ENCODE data around the gene REEP6. TPM values are rescaled to one million over a fixed set of nuclear protein-coding genes. Genes with fewer than 3 reads are reported as not detected.

REEP6 gene
- total RNA-seq, 2 donors from 2014 or later = 5.0 to 6.4 TPM

DNA sequence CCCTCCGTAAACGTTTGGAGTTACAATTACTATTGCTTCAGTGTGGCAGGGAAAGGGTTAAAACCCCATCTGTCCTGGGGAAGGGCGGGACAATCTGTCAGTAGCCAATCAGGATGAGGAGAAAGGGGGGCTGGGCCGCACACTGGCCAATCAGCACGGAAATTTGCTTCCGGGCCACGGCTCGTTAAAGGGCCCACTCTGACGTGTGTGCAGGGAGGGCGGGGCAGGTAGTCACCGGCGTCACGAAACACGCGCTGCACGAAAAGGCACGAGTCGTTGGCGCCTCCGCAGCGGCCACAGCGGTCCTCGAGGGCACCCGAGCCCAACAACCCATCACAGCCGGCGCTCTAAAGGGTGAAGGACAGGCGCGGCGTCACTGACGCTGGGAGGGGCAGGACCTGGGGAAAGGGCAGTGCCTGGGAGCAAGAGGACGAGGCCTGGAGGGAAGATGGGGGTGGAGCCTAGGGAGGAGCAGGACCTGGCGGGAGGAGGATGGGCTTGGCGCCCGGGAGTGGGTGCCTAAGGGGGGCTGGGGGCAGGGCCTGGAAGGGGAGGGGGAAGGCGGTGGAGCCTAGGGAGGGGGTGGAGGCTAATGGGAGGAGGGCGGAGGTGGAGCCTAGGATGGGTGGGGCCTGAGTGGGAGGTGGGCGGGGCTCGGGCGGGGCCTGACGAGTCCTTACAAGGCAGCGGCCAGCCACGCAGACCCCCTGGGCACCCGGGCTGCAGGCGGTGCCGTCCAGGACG, 17.0 kb downstream of the REEP6 start:
- no peaks in the 10 kb centered on the region for H3K9me3 ChIP-seq
- TF ChIP-seq, protein P1, sequence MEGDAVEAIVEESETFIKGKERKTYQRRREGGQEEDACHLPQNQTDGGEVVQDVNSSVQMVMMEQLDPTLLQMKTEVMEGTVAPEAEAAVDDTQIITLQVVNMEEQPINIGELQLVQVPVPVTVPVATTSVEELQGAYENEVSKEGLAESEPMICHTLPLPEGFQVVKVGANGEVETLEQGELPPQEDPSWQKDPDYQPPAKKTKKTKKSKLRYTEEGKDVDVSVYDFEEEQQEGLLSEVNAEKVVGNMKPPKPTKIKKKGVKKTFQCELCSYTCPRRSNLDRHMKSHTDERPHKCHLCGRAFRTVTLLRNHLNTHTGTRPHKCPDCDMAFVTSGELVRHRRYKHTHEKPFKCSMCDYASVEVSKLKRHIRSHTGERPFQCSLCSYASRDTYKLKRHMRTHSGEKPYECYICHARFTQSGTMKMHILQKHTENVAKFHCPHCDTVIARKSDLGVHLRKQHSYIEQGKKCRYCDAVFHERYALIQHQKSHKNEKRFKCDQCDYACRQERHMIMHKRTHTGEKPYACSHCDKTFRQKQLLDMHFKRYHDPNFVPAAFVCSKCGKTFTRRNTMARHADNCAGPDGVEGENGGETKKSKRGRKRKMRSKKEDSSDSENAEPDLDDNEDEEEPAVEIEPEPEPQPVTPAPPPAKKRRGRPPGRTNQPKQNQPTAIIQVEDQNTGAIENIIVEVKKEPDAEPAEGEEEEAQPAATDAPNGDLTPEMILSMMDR (IDR thresholded peaks at IDR 0.05) = no peak
- no peaks in the 10 kb centered on the region for H3K36me3 ChIP-seq
- H3K27ac ChIP-seq = peak overlapping the region; percentile 69
- H3K4me3 ChIP-seq = peak overlapping the region; percentile 32
- intact Hi-C loops (cut with DNase I) = no loop called here
- H3K9ac ChIP-seq (ENCODE audit: low read depth in 2 of 2, low read length in 2 of 2) = peak overlapping the region in 1 of 2 donors; percentile 72
- peak; percentile 90 for DNase-seq
- H3K27me3 ChIP-seq = peaks cover 18% of the 10 kb centered on the region
- H3K4me1 ChIP-seq = peaks cover 7% of the 10 kb centered on the region

DNA sequence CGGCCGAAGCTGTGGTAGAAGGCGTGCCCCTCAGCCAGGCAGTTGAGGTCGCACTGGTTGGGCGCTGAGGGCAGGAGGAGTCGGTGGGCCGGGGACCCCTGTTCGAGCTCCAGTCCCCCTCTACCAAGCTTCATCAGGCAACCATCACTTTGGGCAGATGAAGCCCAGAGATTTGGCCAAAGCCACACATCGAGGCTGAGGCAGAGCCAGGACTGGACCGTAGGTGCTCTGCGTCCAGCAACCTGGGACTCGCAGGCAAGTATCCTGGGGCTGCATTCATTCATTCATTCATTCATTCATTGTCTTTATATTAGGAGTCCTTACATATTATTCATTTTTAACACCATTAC, 17.5 kb downstream of the REEP6 start:
- intact Hi-C loops (cut with DNase I) = no loop called here
- DNase-seq = no peak
- H3K4me3 ChIP-seq = peak overlapping the region; percentile 32
- no peaks in the 10 kb centered on the region for H3K9me3 ChIP-seq
- peaks cover 2% of the 10 kb centered on the region for H3K4me1 ChIP-seq
- peak overlapping the region in 1 of 2 donors; percentile 24 for H3K9ac ChIP-seq (ENCODE audit: low read depth in 2 of 2, low read length in 2 of 2)
- no peaks in the 10 kb centered on the region for H3K36me3 ChIP-seq
- TF ChIP-seq, protein P1 (IDR thresholded peaks at IDR 0.05) = no peak
- H3K27me3 ChIP-seq = peaks cover 13% of the 10 kb centered on the region
- no peak overlapping the region for H3K27ac ChIP-seq

DNA sequence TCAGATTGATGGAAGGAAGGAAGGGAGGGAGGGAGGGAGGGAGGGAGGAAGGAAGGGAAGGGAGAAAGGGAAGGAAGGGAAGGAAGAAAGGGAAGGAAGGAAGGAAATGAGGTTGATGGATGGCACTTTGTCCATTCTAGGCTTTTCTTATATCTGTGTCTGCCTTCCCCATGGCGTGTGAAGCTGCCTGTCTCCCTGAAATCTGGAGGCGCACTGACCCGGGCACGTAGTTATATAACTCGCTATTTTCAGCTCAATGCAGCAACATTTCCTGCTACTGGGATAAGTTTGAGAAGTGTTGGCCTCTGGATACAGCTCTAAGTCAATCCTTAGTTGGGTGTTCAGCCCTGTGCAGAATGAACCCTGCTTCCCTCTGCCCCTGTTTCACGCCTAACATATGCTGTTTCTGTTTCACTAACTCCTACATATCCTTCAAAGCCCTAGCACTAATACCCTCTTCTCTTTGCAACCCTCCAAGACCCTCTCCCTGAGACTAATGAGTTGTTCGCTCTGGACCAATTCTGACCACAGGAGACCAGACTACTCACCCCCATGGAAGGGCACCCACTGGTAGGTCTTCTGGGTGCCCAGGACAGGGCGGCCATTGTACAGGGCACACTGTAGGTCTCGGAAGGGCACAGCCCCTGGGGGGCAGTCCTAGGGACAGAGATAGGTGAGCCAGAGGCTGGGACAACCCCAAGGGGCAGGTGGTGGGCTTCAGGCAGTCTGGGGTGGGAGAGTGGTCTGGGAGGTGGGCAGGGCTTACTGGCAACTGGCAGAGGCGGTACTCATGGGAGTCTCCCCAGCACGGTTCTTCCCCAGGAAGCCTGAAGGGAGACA, 18.8 kb downstream of the REEP6 start:
- H3K9ac ChIP-seq (ENCODE audit: low read depth in 2 of 2, low read length in 2 of 2) = peak overlapping the region in 1 of 2 donors; percentile 34
- H3K4me1 ChIP-seq = no peaks in the 10 kb centered on the region
- H3K27me3 ChIP-seq = peaks cover 4% of the 10 kb centered on the region
- no peaks in the 10 kb centered on the region for H3K36me3 ChIP-seq
- TF ChIP-seq, protein P1 (IDR thresholded peaks at IDR 0.05) = no peak
- no peak for DNase-seq
- intact Hi-C loops (cut with DNase I) = loop anchor here (10.0 kb wide), 1 partner anchor 225 kb away; the partner anchor contains the start of gene EFNA2
- no peak overlapping the region for H3K4me3 ChIP-seq
- H3K27ac ChIP-seq = no peak overlapping the region
- H3K9me3 ChIP-seq = no peaks in the 10 kb centered on the region

DNA sequence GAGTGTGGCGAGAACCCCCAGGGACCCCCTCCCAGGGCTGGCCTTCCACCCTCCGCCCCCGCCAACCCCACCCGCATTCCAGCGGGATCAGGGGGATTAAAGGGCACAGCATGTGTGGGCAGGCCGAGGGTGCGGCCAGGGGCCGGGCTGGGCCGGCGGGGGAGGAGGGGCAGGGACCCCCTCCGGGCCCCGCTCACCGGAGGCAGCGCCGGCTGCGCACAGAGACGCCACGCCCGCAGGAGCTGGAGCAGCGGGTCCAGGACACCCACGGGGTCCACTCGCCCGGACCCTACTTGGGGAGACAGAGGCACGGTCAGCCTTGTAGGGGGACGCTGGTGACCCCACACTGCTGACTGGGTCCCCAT, 19.4 kb downstream of the REEP6 start:
- no peaks in the 10 kb centered on the region for H3K9me3 ChIP-seq
- H3K4me1 ChIP-seq = no peaks in the 10 kb centered on the region
- TF ChIP-seq, protein P1 (IDR thresholded peaks at IDR 0.05) = no peak
- peak overlapping the region in 1 of 2 donors; percentile 12 for H3K9ac ChIP-seq (ENCODE audit: low read depth in 2 of 2, low read length in 2 of 2)
- H3K4me3 ChIP-seq = no peak overlapping the region
- H3K27ac ChIP-seq = no peak overlapping the region
- no peaks in the 10 kb centered on the region for H3K36me3 ChIP-seq
- DNase-seq = no peak
- H3K27me3 ChIP-seq = peaks cover 4% of the 10 kb centered on the region
- intact Hi-C loops (cut with DNase I) = loop anchor here (10.0 kb wide), 1 partner anchor 226 kb away; the partner anchor contains the start of gene EFNA2

DNA sequence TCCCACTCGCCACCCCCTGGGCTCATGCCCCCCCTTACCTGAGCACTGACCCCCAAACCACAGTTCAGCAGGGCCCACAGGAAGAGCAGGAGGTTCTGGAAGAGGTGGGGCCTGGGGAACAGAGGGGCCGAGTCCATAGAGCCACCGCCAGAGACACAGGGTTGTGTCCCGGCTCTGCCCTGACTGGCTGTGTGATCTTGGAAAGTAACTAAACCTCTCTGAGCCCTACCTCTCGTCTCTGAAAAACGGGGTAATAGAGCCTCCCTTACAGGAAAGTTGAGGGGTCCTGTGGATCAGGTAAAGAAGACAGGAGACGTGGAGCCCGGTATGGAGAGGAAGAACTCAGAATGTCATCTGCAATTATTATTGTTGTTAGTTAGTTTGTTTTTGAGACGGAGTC, 19.8 kb downstream of the REEP6 start:
- no peaks in the 10 kb centered on the region for H3K9me3 ChIP-seq
- TF ChIP-seq, protein P1 (IDR thresholded peaks at IDR 0.05) = no peak
- no peak overlapping the region for H3K27ac ChIP-seq
- H3K27me3 ChIP-seq = peaks cover 4% of the 10 kb centered on the region
- DNase-seq = no peak
- no peaks in the 10 kb centered on the region for H3K4me1 ChIP-seq
- intact Hi-C loops (cut with DNase I) = loop anchor here (10.0 kb wide), 1 partner anchor 226 kb away; the partner anchor contains the start of gene EFNA2
- H3K36me3 ChIP-seq = no peaks in the 10 kb centered on the region
- no peak overlapping the region for H3K4me3 ChIP-seq
- H3K9ac ChIP-seq (ENCODE audit: low read depth in 2 of 2, low read length in 2 of 2) = peak overlapping the region in 1 of 2 donors; percentile 12

Measured in colonic mucosa (tissue), 4 donors.